HT1080 (cell line): Measurements from ENCODE around the gene ZP2. TPM values are rescaled to one million over a fixed set of nuclear protein-coding genes. Genes with fewer than 3 reads are reported as not detected.
"Not testable (repeated sequence)": the region's sequence is repeated elsewhere in the genome, so short reads cannot be mapped to it uniquely, and the experiment has no call there.

Source experiments
- DNase-seq: peaks from one replicate; pipeline ENCODE4 v3.0.0-alpha.2; 2015; ENCODE audit warnings: low read depth
- total RNA-seq: library from RNA; depleted of rRNA; stranded (reverse); fragments of >200 nt; shearing (Covaris generic); gene quantifications from 2 replicates; pipeline ENCODE4 v1.2.3, GENCODE V29; 2014

ZP2 gene
- total RNA-seq, 1 experiment from 2014 or later, result not detected

DNA sequence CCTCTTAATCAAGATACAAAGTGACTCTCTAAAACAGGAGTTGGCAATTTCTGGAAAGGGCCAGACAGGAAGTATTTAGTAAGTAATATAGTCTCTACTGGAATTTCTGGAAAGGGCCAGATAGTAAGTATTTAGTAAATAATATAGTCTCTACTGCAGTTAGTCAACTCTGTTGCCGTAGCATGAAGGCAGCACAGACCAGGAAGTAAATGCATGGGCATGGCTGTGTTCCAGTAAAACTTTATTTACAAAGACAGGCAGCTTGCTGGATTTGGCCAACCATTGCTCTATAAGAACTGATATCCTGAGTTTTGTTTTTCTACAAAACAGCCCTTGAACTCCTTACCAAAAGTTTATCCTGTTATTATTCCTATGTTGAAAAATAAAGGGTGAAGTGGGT, 36.0 kb downstream of the ZP2 start:
- no peak for DNase-seq

DNA sequence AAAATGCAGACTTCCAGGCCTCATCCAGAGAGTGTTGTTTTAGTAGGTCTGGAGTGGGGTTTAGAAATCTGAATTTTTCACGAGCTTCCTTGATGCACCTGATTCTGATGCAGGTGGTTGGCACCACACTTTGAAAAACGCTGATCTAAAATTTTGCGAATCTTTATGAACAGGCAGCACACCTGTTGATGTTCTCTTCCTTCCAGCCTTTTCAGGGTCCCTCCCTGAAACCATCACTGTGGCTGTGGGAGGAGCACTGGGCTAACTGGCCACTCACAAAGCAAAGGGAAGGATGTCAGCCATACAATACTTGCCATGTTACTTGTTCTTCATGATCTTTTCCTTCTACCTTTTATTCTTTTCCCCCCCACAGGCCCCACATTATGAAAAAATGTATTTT, 38.7 kb downstream of the ZP2 start:
- no peak for DNase-seq

DNA sequence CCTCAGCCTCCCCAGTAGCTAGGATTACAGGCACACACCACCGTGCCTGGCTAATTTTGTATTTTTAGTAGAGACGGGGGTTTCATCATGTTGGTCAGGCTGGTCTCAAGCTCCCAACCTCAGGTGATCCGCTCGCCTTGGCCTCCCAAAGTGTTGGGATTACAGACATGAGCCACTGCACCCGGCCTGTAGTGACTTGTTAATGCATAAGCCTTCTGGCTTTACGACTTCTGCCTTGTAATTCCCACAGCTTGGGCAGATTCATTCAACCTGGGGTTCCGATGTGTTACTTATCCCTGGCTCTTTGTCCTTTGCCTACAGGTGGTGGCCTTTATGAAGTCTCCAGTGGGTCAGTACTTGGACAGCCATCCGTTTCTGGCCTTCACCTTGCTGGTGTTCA, 41.3 kb downstream of the ZP2 start:
- DNase-seq, result not testable (repeated sequence)

DNA sequence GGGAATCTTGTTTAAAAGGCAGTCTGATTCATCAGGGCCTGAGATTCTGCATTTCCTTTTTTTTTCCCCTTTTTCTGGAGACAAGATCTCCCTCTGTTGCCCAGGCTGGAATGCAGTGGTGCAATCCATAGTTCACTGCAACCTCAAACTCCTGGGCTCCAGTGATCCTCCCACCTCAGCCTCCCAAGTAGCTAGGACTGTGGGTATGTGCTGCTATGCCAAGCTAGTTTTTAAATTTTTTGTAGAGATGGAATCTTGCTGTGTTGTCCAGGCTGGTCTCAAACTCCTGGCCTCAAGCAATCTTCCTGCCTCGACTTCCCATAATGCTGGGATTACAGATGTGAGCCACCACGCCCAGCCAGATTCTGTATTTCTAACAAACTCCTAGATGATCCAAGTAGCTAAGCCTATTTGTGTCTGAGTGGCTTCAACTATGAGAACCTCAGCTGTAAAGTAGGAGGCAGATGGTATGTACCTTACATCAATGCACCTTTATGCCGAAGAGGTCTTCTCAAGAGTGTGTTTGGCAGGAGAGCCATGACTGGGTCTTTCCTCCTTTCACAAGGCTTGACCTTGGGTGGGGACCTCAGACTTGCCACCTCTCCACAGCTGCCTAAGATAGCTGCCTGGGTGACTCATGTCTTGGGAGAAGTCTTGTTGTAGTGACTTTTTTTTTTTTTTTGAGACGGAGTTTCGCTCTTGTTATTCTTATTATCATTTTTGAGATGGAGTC, 42.0 kb downstream of the ZP2 start:
- DNase-seq, result peak; percentile 32

DNA sequence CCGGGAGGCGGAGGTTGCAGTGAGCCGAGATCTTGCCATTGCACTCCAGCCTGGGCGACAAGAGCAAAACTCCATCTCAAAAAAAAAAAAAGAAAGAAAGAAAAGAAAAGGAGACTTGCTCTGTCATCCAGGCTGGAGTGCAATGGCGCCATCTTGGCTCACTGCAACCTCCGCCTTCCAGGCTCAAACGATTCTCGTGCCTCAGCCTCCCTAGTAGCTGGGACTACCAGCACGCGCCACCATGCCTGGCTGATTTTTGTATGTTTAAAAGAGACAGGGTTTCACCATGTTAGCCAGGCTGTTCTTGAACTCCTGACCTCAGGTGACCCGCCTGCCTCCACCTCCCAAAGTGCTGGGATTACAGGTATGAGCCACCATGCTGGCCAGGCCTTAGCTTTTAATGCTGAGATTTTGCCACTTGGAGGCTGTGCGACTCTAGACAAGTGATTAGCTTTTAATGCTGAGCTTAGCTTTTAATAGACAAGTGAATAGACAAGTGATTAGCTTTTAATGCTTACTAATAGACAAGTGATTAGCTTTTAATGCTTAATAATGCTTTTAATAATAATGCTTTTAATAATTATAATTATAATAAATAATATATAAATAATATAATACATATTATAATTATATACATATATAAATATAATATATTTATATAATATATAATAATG, 43.3 kb downstream of the ZP2 start:
- no peak for DNase-seq

DNA sequence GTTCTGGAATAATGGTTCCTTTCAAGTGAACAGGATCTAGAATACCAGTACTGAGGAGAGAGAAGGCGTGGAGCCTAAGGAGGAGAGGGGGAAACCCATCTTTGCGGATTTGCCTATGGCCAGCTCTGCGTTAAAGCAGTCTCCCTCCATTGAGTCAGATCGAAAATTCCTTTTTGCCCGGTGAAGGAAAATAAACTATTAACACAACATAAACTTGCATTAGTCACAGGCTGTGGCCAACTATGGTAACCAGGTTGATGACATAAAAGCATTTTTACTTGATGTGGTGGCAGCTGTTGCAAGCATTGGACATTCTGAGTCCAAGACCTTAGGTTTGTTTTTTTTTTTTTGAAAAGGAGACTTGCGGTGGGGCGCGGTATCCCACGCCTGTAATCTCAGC, 44.0 kb downstream of the ZP2 start:
- DNase-seq, result peak; percentile 93

DNA sequence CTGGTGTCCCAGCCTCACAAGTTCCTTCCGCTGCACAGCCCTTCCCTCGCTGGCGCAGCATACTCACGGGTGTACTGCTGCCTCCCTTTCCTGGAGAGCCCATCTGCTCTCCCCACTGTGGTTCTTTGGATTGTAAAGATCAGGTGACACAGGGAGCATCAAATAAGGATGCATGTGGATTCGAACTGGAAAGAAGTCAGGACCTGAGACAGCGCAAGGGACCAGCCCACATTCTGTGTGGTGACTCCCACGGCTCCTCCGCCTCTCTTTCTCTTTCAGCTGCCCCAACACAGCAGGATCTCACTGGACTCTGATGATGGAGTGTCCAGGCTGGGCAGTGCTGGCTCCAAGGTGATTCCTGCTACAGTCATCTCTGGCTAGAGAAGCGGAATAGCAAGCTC, 44.8 kb downstream of the ZP2 start:
- DNase-seq, result no peak

DNA sequence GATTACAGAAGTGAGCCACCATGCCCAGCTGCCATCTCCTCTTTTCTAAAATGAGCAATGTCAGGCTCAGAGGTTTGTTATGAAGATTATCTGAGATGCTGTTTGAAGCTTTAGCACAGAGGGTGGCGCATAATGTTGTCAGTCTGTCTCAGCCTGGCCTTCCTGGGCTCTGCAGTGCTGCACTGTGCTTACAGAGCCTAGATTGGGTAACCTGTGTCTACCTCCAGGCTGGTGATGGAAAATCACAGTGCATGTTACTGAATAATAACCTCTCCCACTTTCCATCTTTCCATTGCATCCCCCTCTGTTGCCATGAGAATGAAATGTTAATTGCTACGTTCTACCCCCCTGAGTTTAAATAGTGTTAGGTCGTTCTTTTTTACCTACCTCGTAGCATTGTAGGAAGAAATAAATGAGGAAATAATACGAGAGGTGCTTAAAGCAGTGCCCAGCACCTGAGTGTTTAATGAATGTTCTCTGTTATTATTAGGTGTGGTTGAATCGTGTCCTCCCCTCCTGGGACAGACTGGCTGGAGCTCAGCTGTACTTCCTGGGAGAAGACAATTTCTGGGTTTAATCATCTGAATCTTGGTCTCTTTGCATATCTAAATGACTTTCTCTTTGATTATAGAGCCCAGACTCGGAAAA, 46.7 kb downstream of the ZP2 start:
- DNase-seq, result no peak

DNA sequence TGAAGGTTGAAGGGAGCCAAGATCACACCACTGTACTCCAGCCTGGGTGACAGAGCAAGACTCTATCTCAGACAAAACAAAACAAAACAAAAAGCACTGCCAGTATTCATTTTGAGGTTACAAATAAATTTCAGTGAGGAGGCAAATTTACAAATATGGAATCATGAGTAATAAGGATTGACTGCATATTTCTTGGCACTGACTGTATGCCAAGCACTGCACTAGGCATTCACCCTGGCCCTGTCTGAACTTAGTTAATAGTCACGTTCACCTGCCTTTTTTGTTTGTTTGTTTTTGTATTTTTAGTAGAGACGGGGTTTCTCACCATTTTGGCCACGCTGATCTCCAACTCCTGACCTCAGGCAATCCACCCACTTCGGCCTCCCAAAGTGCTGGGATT, 47.8 kb downstream of the ZP2 start:
- no peak for DNase-seq

DNA sequence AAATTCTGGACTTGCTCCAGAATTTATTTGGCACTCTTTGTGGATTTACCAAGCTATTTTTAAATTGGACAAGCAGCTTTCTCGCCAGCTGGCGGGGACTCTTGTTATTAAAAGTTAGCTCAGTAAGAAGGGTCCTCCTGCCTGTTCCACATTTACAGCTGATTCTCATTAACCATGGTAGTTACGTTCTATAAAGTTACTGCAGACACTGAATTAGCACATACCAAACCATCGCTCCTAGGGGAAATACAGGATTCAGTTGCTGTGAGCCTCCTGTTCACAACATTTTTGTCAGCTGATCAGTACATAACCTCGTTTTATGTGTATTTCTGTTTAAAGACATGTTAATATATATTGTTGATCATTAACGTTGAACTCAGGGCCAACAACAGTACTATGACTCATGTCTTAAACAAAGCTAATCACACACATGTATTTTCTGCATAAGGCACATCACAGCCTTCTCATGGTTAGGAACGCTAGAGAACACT, 48.7 kb downstream of the ZP2 start:
- no peak for DNase-seq

DNA sequence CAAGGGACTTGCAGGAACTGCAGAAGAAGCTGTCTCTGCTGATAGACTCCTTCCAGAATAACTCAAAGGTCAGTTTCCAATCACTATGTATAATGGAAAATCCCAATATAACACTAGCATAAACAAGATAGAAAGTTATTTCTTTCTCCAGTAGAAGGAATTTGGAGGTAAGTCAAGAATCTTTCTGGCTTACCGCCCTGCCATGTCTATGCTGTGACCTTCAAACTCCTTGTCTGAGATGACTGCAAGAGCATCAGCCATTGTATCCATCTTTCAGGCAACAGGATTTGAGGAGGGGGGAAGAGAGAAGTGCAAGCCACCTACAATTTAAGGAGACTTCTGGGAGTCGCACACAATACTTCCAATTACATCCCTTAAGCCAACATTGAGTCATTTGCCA, 50.2 kb downstream of the ZP2 start:
- no peak for DNase-seq

DNA sequence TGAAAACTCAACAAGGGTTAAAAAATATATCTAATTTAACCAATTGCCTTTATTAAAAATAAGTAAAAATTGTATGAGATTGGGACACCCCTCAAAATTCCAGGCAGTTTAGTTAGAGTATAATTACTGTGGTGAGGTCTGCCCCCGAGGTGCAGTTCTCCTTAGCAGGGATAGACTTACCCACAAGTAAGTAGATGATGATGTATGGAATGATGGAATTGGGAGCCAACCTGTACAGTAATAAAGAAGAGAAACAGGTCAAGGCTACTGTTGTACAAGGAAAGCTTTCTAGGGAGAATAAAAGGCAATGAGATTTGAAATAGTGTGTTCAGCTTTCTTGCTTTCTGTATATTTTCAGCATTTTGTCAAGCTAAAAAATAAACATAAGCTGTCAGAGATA, 51.1 kb downstream of the ZP2 start:
- no peak for DNase-seq

DNA sequence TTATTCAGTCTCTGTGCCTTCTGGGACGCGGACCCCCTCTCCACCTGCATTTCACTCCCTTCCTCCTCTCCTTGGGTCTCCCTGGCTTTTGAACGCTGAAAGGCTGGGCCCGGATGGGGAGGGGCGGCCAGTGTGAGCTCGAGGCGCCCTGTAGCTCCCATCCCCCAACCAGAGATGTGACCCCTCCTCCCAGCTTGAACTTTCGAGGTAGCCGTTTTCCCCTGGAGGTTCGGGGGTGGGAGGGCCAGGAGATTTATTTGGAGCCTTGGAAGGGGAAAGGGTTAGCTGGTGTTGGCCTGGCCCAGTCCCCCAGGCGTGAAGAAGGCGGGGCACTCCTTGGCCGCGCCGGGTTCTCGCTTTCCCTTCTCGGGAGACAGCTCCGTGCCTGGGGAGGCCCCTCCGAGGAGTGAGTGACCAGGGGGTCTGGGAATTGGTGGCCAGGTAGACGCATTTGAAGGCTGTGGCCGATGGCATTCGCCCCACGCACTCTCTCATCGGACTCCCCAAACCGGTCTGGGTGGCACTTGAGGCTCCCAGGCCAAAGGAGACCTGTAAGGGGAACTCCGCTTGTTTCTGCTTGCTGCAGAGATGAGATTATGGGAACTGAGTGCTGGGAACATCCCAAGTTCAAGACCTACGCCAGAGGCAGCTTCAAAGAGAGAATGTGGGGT, 52.0 kb downstream of the ZP2 start:
- no peak for DNase-seq

DNA sequence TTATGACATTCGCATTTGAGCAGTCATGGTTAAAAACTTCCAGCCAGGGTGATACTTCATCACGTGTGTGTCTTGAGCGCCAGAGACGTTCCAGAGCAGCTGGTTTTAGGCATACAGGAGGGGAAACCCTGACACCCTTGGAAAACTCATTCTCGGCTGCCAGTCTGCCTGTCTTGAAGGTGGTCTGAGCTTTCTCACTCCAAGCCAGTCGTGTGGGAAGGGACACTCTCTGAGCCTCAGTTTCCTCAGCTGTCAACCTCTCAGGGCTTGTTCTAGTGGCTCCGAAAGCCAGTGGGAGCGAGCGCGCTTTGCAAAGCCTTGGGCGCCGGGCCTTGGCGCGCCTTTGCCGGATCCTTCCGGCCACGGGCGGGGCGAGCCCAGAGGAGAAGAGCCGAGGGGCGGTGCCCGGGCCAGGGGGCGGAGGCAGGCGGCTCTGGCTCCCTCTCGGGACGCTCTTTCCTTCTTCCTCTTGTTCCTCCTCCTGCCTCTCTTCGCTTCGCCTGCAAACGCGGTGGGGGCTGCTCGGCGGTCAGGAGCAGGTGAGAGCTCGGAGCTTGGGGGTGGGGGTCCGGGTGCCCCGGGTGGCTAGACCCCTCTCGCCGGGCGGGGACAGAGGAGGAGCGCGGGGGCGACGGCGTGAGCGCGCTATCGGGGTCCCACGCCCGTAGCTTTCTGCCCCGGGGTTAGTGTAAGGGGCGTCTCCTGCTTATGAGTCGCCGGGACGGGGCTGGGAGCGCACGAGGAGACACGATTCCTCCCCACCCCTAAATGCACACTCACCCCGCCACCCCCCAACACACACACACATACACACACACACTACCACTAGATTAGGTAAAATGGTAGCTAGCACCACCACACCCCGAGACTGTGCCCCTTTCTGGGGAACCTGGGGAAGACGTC, 52.9 kb downstream of the ZP2 start, which contains the start of gene LDAF1:
Gene LDAF1 (plus strand): TSS at position 467 of the 903 bp plus-strand sequence. CDS start 2,509 bp downstream, outside the sequence.
- DNase-seq, result peak; percentile 81

DNA sequence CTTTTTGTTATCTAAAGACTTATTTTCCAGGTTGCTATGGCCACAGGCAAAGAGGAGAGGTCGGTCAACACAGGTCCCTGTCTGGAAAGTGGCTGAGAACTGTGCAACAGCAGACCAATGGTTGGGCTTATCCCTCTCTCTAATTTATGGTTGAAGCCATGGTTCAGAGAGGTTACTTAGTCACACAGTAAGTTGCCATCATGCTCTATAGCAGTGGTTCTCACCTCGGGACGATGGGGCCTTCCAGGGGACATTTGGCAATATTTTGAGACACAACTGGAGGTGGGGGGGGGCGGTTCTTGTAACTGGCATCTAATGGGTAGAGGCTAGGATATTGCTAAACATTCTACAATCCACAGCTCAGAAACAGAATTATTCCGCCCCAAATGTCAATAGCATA, 53.7 kb downstream of the ZP2 start:
- DNase-seq, result no peak

DNA sequence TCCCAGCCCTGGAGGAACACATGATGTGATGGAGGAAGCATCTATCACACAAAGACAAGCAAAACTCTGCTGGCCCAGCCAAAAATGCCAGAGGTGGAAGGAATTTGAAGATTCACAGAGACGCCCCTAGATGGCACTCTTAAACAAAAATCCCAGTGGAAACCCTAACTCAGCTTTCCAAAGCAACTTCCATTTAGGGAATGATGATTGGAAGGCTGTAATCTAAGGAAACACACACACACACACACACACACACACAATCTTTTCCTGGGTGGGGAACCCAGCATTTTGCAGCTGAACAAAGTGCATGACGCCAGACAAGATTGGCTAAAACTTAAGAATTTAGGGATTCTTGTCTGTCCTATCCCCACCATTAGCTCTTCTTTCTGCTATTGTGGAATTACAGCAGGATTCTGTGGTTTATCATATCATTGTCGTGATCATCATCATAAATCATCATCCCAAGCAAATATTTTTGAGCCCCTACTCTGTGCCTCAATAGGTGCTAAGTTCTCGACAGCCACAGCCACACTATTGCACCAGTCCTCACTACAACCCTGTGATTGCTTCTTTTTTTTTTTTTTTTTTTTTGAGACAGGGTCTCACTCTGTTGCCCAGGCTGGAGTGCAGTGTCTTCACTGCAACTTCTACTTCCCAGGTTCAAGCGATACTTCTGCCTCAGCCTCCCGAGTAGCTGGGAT, 54.5 kb downstream of the ZP2 start:
- peak; percentile 76 for DNase-seq

DNA sequence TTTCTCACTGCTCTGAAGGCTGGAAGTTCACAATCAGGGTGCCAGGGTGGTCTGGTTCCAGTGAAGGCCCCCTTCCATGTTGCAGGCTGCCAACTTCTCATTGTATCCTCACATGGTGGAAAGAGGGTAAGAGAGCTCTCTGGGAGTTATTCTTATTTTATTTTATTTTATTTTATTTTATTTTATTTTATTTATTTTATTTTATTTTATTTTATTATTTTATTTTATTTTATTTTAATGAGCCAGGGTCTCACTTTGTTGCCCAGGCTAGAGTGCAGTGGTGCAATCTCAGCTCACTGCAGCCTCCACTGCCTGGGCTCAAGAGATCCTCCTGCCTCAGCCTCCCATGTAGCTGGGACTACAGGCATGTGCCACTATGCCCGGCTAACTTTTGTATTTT, 55.4 kb downstream of the ZP2 start:
- DNase-seq, result not testable (repeated sequence)

DNA sequence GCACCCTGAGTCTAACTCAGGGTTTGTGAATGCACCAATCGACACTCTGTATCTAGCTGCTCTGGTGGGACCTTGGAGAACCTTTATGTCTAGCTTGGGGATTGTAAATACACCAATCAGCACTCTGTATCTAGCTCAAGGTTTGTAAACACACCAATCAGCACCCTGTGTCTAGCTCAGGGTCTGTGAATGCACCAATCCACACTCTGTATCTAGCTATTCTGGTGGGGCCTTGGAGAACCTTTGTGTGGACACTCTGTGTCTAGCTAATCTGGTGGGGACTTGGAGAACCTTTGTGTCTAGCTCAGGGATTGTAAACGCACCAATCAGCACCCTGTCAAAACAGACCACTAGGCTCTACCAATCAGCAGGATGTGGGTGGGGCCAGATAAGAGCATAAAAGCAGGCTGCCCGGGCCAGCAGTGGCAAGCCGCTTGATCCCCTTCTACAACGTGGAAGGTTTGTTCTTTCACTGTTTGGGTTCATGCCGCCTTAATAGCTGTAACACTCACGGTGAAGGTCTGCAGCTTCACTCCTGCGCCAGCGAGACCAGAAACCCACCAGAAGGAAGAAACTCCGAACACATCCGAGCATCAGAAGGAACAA, 58.1 kb downstream of the ZP2 start:
- not testable (repeated sequence) for DNase-seq

DNA sequence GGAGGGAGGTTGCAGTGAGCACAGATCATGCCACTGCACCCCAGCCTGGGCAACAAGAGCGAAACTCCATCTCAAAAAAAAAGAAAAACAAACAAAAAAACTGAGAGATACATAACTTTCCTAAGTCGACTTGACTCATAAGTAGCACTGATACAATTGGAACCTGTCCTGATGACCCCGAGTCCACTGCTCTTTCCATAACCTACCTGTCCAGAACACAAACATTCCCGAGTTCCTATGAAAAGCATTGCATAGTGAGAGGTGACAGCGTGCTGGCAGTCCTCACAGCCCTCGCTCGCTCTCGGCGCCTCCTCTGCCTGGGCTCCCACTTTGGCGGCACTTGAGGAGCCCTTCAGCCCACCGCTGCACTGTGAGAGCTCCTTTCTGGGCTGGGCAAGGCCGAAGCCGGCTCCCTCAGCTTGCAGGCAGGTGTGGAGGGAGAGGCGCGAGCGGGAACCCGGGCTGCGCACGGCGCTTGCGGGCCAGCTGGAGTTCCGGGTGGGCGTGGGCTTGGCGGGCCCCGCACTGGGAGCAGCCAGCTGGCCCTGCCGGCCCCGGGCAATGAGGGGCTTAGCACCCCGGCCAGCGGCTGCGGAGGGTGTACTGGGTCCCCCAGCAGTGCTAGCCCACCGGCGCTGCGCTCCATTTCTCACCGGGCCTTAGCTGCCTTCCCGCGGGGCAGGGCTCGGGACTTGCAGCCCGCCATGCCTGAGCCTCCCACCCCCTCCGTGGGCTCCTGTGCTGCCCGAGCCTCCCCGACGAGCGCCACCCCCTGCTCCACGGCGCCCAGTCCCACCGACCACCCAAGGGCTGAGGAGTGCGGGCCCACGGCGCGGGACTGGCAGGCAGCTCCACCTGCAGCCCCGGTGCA, 59.0 kb downstream of the ZP2 start:
- not testable (repeated sequence) for DNase-seq
